GM19455 (cell line): ENCODE data around the gene ZNF71.
A peak's percentile ranks its signal among the peaks of the same experiment; 100 is the strongest.

Experiments used
- ATAC-seq: cut with Tn5 transposase; IDR thresholded peaks from one replicate; pipeline ENCODE4 v1.9.1; 2021; ENCODE audit not compliant: unreplicated experiment

ZNF71 gene

DNA sequence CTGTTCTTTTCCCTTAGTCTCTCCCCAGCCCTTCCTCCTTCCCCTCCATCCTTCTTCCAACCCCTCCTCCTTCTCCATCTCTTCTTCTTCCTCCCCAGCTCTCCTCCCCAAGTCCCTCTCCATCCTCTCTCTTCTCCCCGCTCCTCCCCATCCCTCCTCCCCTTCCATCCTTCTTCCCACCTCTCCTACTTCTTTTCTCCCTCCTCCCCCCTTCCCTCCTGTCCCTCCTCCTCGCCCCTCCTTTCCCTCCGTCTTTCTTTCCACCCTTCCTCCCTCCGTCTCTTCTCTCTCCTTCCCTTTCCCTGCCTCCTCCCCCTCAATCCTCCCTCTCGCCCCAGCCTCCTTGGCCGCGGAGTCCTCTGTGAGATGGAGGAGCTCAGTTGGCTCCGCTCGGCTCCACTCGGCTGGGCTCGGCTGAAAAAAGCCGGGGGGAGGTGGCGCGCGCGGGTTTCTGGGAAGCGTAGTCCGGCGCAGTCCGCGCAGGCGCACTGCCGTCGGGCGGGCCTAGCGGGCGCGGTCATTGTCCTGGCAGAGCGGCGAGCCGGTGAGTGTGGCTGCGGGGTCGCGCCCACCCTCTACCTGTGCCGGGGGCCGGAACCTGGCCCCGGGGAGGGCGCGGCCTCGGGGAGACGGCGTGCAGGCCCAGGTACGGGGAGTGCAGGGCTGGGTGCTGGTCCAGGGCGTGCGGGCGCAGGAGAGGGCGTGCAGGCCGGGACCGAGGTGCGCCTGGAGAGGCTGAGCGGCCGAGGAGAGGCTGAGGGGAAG lies at the start of gene ZNF71:
Gene ZNF71, plus strand, starts transcription at position 520 of the 765 bp plus-strand sequence. CDS start 6,257 bp downstream, outside the sequence.
- ATAC-seq, result peak; percentile 94

DNA sequence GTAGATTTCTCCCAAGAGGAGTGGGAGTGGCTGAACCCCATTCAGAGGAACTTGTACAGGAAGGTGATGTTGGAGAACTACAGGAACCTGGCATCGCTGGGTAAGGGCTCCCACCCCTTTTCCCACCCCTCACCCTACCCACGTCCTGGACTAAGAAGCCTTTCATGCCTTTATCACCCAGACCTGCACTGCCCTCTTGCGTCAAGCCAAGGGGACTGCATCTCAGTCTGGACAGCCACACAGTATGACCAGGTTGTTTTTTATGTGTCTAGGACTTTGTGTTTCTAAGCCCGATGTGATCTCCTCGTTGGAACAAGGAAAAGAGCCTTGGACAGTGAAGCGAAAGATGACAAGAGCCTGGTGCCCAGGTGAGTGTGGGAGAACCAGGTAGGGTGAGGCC lies 47.6 kb upstream of the ZNF71 start:
- ATAC-seq, result no peak

DNA sequence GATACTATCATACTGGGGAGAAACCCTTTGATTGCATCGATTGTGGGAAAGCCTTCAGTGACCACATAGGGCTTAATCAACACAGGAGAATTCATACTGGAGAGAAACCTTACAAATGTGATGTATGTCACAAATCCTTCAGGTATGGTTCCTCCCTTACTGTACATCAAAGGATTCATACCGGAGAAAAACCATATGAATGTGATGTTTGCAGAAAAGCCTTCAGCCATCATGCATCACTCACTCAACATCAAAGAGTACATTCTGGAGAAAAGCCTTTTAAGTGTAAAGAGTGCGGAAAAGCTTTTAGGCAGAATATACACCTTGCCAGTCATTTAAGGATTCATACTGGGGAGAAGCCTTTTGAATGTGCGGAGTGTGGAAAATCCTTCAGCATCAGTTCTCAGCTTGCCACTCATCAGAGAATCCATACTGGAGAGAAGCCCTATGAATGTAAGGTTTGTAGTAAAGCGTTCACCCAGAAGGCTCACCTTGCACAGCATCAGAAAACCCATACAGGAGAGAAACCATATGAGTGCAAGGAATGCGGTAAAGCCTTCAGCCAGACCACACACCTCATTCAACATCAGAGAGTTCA lies 40.7 kb upstream of the ZNF71 start:
- no peak for ATAC-seq

DNA sequence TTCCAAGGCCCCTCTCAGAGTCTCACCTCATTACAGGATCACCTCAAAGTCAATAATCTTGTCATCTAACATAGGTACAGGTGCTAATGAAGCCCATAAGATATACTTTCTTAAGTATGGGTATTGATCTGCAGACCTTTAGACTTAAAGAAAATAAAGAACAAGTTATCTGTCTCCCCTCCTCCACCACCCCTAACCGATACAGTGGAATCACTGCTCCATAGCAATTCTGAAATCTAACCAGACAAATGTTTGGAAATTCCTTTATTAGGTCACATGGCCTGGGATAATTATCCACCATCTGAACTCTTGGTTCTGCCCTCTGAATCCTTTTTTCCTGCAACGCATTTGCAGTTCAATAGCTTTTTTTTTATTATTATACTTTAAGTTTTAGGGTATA lies 32.3 kb upstream of the ZNF71 start:
- ATAC-seq, result no peak

DNA sequence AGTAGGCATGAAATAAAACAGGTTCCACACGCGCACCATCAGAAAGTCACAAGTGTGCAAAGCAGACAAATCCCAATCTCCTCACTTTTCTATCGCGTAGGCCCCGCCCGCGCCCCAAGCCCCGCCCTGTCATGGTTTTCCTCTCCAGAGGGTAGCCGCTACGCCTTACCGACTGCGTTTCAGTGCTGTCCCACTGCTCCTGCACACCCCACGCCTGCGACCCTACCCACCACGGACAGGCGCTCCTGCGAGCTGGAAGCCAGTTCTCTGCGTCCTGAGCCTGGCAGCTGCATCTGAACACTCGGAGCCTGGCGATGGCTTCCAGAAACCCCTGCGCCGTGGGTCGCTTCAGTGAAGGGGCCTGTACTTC lies 28.2 kb upstream of the ZNF71 start:
- ATAC-seq, result peak; percentile 37

DNA sequence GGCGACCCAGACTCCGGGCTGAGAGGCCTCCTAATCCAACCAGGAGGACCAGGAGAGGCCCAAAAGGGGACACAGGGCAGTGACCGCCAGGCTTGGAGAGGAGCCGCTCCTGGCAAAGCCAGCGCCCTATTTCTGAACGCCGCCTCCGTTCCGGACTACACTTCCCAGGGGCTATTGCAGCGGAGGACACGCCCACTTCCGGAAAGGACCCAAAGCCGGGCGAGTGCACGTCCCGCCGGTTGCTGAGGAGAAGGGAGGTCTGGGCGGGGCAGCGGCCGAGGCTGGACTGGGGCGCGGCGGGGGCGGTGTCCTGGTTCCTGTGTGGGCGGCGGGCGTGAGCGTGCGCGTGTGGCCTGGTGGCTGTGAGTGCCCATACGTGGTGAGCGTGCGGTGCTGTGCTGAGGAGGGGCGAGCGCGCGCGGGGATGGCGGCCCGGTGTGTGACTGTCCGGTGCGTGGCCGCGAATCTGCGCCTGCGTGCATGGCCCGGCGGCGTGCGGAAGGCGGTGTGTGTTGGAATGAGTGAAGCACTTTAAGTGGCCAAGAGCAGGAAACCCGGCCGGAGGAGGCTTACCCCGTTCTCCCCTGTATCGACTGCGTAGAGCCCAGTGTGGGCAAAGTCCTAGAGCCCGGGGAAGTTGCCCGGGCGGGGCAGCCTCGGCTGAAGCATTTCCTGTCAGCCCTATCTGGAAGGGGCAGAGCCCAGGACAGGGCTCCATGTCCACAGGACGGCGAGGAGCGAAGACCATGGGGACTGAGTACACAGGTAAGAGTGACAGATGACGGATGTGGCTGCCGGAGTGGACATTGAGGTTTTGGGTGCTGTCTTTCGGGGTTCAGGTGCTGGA lies 27.6 kb upstream of the ZNF71 start, which contains the start of gene ZNF470:
Gene ZNF470, plus strand, starts transcription at position 195 of the 847 bp plus-strand sequence. CDS start 2,844 bp downstream, outside the sequence.
- ATAC-seq, result peak; percentile 94

DNA sequence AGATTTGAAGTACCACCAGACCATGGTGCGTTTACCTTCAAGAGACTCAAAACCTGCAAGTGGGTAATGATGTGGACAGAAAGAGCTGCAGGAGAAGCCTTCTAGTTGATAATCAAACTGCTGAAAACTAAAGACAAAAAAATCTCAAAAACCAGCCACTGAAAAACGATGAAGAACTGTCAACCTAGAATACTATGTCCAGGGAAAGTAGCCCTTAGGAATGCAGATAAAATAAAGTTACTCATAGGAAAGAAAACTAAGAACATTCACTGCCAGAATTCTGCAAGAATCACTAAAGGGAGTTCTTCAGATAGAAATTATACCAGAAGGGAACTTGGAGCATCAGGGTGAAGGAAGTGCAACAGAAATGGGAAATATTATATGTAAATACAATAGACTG lies 22.5 kb upstream of the ZNF71 start:
- ATAC-seq, result no peak

DNA sequence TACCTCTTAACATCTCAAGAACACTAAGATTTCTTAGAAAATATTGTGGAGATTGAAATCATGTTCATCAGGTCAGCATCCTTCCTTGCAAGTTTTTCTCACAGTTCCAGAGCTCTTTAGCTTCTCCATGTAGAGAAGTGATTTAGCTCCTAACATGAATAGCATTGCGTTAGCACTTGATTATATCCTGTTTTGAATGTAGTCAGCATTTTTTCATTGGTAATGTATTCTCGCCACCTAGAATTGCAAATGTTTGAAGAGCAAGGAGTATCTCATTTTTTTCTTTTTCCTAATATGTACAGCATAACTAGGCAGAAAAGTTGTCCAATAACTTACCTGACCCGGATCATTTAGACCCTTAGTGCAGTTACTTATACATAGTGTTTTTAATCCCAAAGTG lies 21.2 kb upstream of the ZNF71 start:
- ATAC-seq, result no peak

DNA sequence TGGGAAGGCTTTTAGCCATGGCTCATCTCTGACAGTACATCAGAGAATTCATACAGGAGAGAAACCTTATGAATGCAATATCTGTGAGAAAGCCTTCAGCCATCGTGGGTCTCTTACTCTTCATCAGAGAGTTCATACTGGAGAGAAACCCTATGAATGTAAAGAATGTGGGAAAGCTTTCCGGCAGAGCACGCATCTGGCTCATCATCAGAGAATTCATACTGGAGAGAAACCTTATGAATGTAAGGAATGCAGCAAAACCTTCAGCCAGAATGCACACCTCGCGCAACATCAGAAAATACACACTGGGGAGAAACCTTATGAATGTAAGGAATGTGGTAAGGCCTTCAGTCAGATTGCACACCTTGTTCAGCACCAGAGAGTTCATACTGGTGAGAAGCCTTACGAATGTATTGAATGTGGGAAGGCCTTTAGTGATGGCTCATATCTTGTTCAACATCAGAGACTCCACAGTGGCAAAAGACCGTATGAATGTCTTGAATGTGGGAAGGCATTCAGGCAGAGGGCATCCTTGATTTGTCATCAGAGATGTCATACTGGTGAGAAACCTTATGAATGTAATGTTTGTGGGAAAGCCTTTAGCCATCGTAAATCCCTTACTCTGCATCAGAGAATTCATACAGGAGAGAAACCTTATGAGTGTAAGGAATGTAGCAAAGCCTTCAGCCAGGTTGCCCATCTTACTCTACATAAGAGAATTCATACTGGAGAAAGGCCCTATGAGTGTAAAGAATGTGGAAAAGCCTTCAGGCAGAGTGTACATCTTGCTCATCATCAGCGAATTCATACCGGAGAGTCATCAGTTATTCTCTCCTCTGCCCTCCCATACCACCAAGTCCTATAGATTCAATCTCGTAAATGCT lies 17.1 kb upstream of the ZNF71 start:
- ATAC-seq, result no peak

DNA sequence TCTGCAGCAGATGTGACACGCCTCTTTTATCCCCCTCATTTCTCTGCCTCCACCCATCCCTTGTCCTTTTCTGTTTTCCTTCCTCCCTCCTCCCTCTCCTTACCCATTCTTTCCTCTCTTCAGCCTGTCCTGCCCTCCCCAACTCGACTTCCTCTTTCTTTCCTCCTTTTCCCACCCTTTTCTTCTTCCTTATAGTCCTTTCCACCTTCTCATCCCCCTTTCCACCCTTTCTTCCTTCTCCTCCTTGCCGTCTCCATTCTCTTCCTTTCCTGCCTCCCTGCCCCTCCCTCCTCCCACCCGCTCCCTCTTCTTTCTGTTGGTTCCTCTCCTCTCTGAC lies 688 bp upstream of the ZNF71 start:
- no peak for ATAC-seq

DNA sequence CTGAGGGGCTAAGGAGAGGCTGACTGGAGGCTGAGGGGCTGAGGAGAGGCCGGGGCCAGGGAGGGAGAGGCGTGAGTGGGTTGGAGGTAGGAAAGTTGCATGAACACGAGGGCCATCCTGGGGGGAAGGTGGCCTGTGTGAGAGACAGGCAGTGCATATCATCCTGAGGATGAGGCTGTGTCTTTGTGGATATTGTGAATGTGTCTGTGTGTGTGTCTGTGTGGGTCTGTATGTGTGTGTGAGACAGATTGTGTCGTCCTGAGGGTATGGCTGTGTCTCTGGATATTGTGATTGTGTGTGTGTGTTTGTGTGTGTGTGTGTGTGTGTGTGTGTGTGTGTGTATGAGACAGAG lies 422 bp downstream of the ZNF71 start:
- ATAC-seq, result no peak

DNA sequence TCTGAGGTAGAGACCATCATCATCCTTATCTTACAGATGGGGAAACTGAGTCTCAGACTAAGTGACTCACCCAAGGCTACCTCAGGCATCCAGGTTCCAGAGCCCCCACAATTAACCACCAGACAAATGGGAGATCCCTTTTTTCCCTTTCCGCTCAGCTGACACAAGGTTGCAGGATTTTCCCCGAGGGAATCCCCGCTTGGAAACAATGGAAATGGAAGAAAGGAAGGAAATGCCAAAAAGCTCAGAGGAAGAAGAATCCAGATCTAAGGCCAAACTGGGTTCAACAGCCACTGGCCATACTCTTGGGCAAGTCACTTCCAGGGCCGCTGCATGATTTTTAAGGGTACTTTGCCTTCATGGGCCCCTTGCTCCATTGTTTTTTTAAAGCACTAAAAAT lies 1.6 kb downstream of the ZNF71 start:
- ATAC-seq, result no peak

DNA sequence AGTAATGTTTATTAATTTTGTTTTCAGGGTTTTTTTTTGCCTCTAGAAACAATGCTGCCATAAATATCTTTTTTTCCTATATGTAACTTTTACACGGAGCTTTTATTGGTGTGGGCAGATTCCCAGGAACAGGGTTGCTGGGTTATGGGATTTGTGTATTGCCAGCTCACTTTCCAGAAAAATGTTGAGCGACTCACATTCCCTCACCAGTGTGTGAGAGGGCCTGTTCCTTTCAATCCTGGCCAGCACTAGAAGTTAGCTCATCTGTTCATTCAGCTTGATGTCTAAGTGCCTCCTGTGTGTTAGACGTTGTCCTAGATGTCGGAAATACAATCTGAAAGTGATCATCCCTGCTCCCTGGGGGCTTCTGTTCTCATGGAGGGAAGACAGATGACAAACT lies 2.6 kb downstream of the ZNF71 start:
- ATAC-seq, result no peak

DNA sequence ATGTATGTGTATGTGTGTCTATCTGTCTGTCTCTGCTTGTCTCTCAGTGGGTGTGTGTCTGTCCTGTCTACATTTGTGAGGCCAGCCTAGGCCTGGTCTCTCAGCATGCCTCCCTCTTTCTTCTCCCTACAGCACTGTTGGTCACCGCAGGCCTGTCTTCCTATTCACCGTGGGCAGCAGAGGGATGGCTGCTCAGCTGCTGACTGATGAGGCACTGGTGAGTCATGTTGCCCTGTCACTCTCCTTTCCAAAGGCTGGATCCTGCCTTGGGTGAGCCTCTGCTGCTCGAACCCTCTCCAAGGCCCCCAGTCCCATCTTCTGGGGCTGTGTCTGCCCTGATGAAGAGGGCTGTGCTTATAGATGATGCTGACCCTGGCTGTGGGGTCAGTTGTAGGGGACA lies 6.3 kb downstream of the ZNF71 start:
- ATAC-seq, result no peak

DNA sequence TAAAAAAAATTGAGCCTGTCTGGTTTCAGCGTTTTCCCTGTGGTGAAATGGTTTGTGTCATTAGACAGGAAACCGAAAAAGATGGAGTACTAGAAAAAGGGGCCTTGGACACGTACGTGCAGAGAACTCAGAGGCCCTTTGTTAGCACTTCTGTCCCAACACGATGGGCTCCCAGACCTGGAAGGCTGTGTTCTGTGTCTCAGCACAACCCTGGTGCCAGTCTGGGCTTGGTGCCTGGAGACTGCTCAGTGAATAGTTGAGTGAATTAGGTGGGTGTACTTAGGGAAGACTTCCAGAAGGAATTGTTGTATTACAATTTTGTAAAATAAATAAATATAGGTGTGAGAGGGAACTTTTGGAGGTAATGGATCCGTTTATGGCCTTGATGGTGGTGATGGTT lies 8.7 kb downstream of the ZNF71 start:
- ATAC-seq, result no peak

DNA sequence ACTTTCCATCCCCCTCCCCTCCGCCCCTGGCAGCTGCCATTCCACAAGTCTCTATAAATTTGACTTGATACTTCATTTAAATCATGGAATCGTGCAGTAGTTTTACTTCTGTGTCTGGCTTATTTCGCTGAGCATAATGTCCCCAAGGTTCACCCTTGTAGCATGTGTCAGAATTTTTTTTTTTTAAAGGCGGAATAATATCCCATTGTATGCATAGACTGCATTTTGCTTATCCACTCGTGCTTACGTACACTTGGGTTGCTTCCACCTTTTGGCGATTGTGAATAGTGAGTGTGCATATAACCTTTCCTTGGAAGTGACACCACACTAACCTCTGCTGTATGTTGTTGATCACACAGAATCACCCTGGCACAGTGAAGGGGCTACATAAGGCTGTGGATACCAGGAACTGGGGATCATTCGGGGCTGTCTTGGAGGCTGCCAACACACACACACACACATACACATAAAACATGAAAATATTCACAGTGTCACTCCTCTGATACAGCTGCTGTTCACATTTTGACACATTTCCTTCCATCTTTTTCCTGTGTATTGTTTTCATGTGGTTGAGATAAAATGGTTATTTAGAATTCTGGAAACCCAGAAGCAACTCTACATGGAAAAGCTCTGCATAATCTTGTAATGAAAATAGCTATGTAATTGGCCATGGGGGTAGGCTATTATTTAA lies 13.3 kb downstream of the ZNF71 start:
- ATAC-seq, result no peak

DNA sequence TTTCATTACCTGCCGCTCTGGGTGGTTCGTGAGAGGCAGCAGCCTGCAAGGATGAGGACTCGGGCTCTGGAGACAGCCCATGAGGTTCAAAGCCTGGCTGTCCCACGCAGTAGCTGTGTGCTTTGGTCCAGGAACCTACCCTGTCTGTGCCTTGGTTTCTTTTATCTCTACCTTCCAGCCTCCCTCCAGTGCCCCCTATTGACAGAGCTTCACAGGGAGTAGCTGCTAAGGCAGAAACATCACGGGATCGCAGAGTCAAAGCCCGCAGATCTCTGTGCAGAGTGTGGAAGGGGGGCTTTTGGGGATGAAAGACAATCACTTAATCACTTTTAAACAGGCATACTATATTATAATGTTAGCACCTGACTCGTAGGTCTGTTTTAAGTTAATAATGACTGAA lies 16.2 kb downstream of the ZNF71 start:
- ATAC-seq, result no peak

DNA sequence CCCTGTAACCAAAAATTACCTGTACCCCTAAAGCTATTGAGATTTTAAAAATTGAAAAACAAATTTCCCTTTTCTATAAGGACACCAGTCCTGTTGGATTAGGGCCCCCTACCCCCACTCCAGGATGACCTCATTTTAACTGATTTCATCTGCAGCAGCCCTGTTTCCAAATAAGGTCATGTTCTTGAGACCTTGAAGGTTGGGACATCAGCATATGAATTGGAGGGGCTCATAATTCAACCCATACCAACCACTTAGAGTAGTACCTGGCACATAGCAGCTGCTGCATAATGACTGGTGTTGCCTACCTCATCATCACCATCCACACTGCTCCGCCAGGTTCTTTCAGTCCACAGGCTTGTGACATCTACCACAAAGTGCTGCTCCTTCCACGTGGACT lies 17.6 kb downstream of the ZNF71 start:
- ATAC-seq, result no peak

DNA sequence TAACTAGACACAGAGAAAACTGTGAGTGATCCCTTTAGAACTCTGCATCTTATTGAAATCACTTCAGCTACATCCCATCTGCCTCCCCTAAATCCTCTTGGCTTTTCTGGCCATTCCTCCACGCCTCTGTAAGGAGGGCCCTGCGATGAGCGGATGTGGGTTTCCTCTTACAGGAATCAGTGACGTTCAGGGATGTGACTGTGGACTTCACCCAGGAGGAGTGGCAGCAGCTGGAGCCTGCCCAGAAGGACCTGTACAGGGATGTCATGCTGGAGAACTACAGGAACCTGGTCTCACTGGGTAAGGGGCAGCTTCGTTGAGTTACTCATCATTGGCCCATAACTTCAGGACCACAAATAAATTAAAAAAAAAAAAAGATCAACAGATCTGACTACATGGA lies 18.5 kb downstream of the ZNF71 start:
- ATAC-seq, result no peak

DNA sequence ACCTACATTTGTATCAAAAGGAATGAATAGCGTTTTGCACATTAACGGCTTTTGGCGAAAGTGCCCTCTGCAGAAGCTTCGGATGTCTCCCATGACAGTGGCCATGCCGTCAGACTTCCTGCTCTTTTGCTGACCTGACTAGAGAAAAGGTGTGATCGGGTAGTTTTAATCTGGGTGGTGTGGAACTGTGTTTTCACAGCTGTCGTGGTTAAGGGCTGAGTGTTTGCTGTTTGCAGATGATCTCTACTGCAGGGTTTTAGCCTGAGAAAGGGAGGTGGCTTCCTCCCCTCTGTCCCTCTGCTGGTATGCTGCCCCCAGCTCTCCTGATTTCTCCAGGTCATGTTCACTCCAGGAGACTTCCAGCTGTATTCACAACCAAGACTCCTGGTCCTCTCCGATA lies 22.4 kb downstream of the ZNF71 start:
- no peak for ATAC-seq

DNA sequence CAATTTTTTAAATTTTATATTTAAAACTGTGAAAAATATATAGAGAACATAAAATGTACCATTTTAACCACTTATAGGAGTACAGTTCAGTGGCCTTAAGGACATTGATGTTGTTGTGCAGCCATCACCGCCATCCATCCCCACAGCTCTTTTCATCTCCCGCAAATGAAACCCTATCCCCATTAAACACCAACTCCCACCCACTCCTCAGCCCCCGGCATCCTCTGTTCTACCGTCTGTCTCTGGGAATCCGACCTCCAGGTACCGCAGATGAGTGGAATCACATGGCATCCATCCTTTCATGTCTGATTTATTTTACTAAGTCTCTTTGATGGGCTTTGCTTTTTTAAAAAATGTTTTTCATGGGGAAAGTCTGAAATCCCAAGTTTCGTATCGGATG lies 24.0 kb downstream of the ZNF71 start:
- ATAC-seq, result no peak
